Progenitor cell of endocrine pancreas (in vitro differentiated cells): ENCODE results near the gene ARL6IP4. TPM values are rescaled to one million over a fixed set of nuclear protein-coding genes. Genes with fewer than 3 reads are reported as not detected.

Experiments
- DNase-seq: peaks from one replicate; pipeline ENCODE4 v3.0.0; 2021; ENCODE audit warnings: low spot score; ENCODE audit not compliant: unreplicated experiment
- H3K27ac Mint-ChIP-seq: 2 replicates; pipeline ENCODE4 v1.8.0; 2021; ENCODE audit warnings: mild to moderate bottlenecking, moderate library complexity, mixed read lengths
- H3K27me3 Mint-ChIP-seq: 2 replicates; pipeline ENCODE4 v1.8.0; 2021; ENCODE audit warnings: mixed read lengths
- H3K36me3 Mint-ChIP-seq: 2 replicates; pipeline ENCODE4 v1.8.0; 2022; ENCODE audit warnings: mixed read lengths; ENCODE audit not compliant: insufficient read depth
- H3K4me1 Mint-ChIP-seq: 2 replicates; pipeline ENCODE4 v1.8.0; 2021; ENCODE audit warnings: low read depth, mixed read lengths
- H3K4me3 Mint-ChIP-seq: 2 replicates; pipeline ENCODE4 v1.8.0; 2021; ENCODE audit warnings: low read depth, mild to moderate bottlenecking, moderate library complexity, mixed read lengths
- H3K9me3 Mint-ChIP-seq: 2 replicates; pipeline ENCODE4 v1.8.0; 2021; ENCODE audit warnings: low read depth, mixed read lengths
- CTCF ChIP-seq: fragments of 200-600 bp; sonication (generic); IDR thresholded peaks from one replicate; pipeline ENCODE4 v1.5.0; 2021; ENCODE audit warnings: antibody characterized with exemption, mild to moderate bottlenecking; ENCODE audit not compliant: unreplicated experiment
- total RNA-seq: library from RNA; stranded (reverse); gene quantifications from 2 replicates; pipeline ENCODE4 v1.2.1, GENCODE V29; 2021

ARL6IP4 gene
- total RNA-seq, 1 donor from 2014 or later, result 122 TPM

GRCh38 chr12:122976648-122976975 is 3.9 kb upstream of the ARL6IP4 start:
- Mint-ChIP-seq H3K4me1 (peaks cover 19% of the 10 kb centered on the region), H3K9me3 (no peaks in the 10 kb centered on the region), H3K36me3 (no peaks in the 10 kb centered on the region), H3K27me3 (no peaks in the 10 kb centered on the region), H3K27ac (no peak overlapping the region), H3K4me3 (peak overlapping the region; percentile 97)
- no peak for DNase-seq
- TF ChIP-seq CTCF, result no peak

- TF ChIP-seq CTCF, result no peak
- no peak for DNase-seq
- H3K27ac Mint-ChIP-seq, result no peak overlapping the region
- no peaks in the 10 kb centered on the region for H3K27me3 Mint-ChIP-seq
- H3K4me3 Mint-ChIP-seq, result peak overlapping the region; percentile 14
- no peaks in the 10 kb centered on the region for H3K9me3 Mint-ChIP-seq
- peaks cover 21% of the 10 kb centered on the region for H3K4me1 Mint-ChIP-seq
- no peaks in the 10 kb centered on the region for H3K36me3 Mint-ChIP-seq
Observed at GRCh38 chr12:122977153-122977552, 3.3 kb upstream of the ARL6IP4 start.

- Mint-ChIP-seq H3K27me3 (no peaks in the 10 kb centered on the region), H3K9me3 (no peaks in the 10 kb centered on the region), H3K4me3 (peak overlapping the region; percentile 29), H3K36me3 (no peaks in the 10 kb centered on the region), H3K4me1 (peaks cover 21% of the 10 kb centered on the region), H3K27ac (no peak overlapping the region)
- no peak for TF ChIP-seq CTCF
- DNase-seq, result no peak
Observed at GRCh38 chr12:122977655-122978392, 2.7 kb upstream of the ARL6IP4 start.

- no peak for DNase-seq
- H3K27me3 Mint-ChIP-seq, result no peaks in the 10 kb centered on the region
- TF ChIP-seq CTCF, result no peak
- no peaks in the 10 kb centered on the region for H3K9me3 Mint-ChIP-seq
- peaks cover 21% of the 10 kb centered on the region for H3K4me1 Mint-ChIP-seq
- H3K27ac Mint-ChIP-seq, result no peak overlapping the region
- H3K4me3 Mint-ChIP-seq, result no peak overlapping the region
- H3K36me3 Mint-ChIP-seq, result no peaks in the 10 kb centered on the region
Observed at GRCh38 chr12:122978507-122978955, 1.9 kb upstream of the ARL6IP4 start.

GRCh38 chr12:122979001-122979907 is 1.2 kb upstream of the ARL6IP4 start:
- Mint-ChIP-seq H3K27ac (no peak overlapping the region), H3K4me3 (peak overlapping the region; percentile 85), H3K36me3 (no peaks in the 10 kb centered on the region), H3K9me3 (no peaks in the 10 kb centered on the region), H3K4me1 (peaks cover 19% of the 10 kb centered on the region), H3K27me3 (no peaks in the 10 kb centered on the region)
- no peak for TF ChIP-seq CTCF
- no peak for DNase-seq
